ENCODE data around the gene TMEM212. TPM values are rescaled to one million over a fixed set of nuclear protein-coding genes. Genes with fewer than 3 reads are reported as not detected.

TMEM212 gene
- not detected in 2 replicates for total RNA-seq (2014; rRNA removed; shearing (Covaris generic))

GRCh38 chr3:171842864-171843518 lies at the start of gene TMEM212:
TSS of gene TMEM212 (plus strand) at chr3:171843349. CDS start at chr3:171843384, 35 bp downstream.
- DNase-seq, result peak; percentile 12 to 42
- Histone ChIP-seq H3K4me1 (peaks cover 34% of the 10 kb centered on the region), H3K36me3 (no peaks in the 10 kb centered on the region), H3K27ac (peak within 1 kb of the TSS; percentile 64), H3K4me3 (no peak within 1 kb of the TSS), H3K27me3 (no peaks in the 10 kb centered on the region), H3K9me3 (replicated peaks) (no peaks in the 10 kb centered on the region)

DNA sequence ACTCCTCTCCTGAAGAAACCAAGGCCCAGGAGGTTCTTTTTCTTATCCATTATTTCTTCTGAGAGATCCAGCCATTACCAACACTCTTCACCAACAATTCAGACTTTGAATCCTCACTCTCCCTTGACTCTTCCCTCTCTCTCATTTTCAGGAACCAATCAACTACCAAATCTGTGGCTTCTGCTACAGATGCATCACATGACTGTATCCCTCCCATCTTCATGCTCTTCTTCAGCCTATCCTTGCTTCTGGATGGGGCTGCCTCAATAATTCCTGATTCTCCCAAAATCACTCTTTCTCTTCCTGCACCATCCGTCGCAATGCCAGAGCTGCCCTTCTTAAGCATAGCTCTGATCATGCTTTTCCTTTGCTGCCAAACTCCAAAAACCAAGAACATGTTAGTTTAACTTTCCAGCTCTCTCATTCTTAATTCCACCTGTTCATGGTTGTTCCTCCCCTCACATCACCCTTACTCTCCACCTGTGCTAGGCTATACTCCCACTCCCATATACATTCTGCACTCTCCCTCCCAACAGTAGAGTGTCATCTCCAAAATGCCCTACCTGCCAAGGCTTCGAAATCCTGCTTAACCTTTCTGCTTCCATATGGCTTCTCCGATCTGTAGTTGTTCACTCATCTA lies 46.4 kb upstream of the TMEM212 start:
- DNase-seq, result no peak
- Histone ChIP-seq H3K4me3 (no peak overlapping the region), H3K27me3 (no peaks in the 10 kb centered on the region), H3K9me3 (replicated peaks) (no peaks in the 10 kb centered on the region), H3K27ac (no peak overlapping the region), H3K4me1 (peaks cover 6% of the 10 kb centered on the region), H3K36me3 (no peaks in the 10 kb centered on the region)

DNA sequence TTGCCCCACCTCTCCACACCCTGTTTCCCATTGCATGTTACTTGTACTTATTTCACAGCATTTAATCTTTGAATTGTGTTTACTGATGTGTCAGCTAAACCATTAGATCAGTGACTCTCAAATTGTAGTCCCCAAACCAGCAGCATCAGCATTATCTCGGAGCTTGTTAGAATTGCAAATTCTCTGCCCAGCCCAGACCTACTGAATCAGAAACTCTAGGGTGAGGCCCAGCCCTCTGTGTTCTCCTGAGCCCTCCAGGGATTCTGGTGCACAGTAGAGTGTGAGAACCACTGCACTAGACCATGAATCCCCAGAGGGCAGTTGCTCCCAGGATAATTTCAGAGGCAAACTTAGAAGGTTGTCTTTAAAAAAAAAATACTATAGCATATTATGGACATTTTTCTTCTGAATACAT lies 45.9 kb upstream of the TMEM212 start:
- no peaks in the 10 kb centered on the region for H3K9me3 ChIP-seq (replicated peaks)
- no peak for DNase-seq
- H3K27me3 ChIP-seq, result no peaks in the 10 kb centered on the region
- peaks cover under 1% of the 10 kb centered on the region for H3K4me1 ChIP-seq
- no peak overlapping the region for H3K4me3 ChIP-seq
- H3K27ac ChIP-seq, result no peak overlapping the region
- H3K36me3 ChIP-seq, result no peaks in the 10 kb centered on the region

DNA sequence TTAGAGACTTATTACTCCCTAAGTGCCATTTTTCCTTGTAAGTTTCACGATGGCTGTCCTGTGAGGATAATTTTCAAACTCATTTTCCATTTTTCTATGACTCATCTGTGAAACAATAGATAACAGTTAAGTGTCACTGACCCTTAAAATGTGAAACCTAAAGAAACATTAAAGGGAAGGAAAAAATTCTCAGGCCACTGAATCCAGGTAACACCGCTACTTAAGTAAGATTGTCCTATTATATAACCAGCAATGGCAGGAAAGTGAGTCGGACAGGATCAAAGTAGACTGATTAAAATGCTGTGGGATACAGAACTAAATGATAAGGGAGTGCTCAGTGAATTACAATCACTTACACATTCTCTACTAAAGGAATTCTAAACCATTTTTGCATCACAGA lies 45.3 kb upstream of the TMEM212 start:
- no peaks in the 10 kb centered on the region for H3K9me3 ChIP-seq (replicated peaks)
- DNase-seq, result no peak
- no peaks in the 10 kb centered on the region for H3K36me3 ChIP-seq
- no peaks in the 10 kb centered on the region for H3K4me1 ChIP-seq
- no peak overlapping the region for H3K27ac ChIP-seq
- H3K4me3 ChIP-seq, result no peak overlapping the region
- H3K27me3 ChIP-seq, result no peaks in the 10 kb centered on the region

- no peak overlapping the region for H3K27ac ChIP-seq
- H3K36me3 ChIP-seq, result no peaks in the 10 kb centered on the region
- no peak for DNase-seq
- no peaks in the 10 kb centered on the region for H3K27me3 ChIP-seq
- no peak overlapping the region for H3K4me3 ChIP-seq
- H3K9me3 ChIP-seq (replicated peaks), result no peaks in the 10 kb centered on the region
- H3K4me1 ChIP-seq, result no peaks in the 10 kb centered on the region
These were observed 43.6 kb upstream of the TMEM212 start for GRCh38 chr3:171799501-171799900.

- no peak for DNase-seq
These were observed 41.2 kb upstream of the TMEM212 start for GRCh38 chr3:171801738-171802589.

DNA sequence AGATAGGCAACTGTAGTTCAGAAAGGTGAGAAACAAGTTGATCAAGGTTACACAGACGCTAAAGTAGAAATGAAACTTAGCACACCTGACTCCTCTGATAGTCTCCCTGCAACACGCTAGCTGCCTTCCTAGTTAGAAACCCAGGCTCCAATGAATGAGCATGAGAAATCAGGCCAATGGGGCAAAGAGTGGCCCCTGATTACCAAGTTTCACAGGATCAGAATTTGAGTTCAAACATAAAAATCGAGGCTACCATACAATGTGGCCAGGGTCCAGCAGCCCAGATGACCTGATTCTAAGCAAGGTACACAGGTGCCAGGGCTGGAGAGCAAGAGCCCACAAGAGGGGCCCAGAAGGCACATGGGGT lies 40.6 kb upstream of the TMEM212 start:
- H3K9me3 ChIP-seq (replicated peaks), result no peaks in the 10 kb centered on the region
- no peak for DNase-seq
- no peak overlapping the region for H3K27ac ChIP-seq
- no peaks in the 10 kb centered on the region for H3K36me3 ChIP-seq
- no peaks in the 10 kb centered on the region for H3K27me3 ChIP-seq
- no peak overlapping the region for H3K4me3 ChIP-seq
- no peaks in the 10 kb centered on the region for H3K4me1 ChIP-seq

More at GRCh38 chr3:171801738-171802589, 41.2 kb upstream of the TMEM212 start:
- H3K4me3 ChIP-seq, result no peak overlapping the region
- H3K27ac ChIP-seq, result no peak overlapping the region
- H3K9me3 ChIP-seq (replicated peaks), result no peaks in the 10 kb centered on the region
- no peaks in the 10 kb centered on the region for H3K4me1 ChIP-seq
- no peaks in the 10 kb centered on the region for H3K27me3 ChIP-seq
- H3K36me3 ChIP-seq, result no peaks in the 10 kb centered on the region

GRCh38 chr3:171803044-171803443 lies 40.1 kb upstream of the TMEM212 start:
- H3K27ac ChIP-seq, result no peak overlapping the region
- H3K4me3 ChIP-seq, result no peak overlapping the region
- no peaks in the 10 kb centered on the region for H3K4me1 ChIP-seq
- no peaks in the 10 kb centered on the region for H3K27me3 ChIP-seq
- DNase-seq, result no peak
- no peaks in the 10 kb centered on the region for H3K36me3 ChIP-seq
- H3K9me3 ChIP-seq (replicated peaks), result no peaks in the 10 kb centered on the region

GRCh38 chr3:171804618-171805389 lies 38.3 kb upstream of the TMEM212 start:
- H3K27ac ChIP-seq, result no peak overlapping the region
- no peaks in the 10 kb centered on the region for H3K36me3 ChIP-seq
- no peaks in the 10 kb centered on the region for H3K9me3 ChIP-seq (replicated peaks)
- no peak for DNase-seq
- no peaks in the 10 kb centered on the region for H3K27me3 ChIP-seq
- no peaks in the 10 kb centered on the region for H3K4me1 ChIP-seq
- H3K4me3 ChIP-seq, result no peak overlapping the region

- no peaks in the 10 kb centered on the region for H3K9me3 ChIP-seq (replicated peaks)
- DNase-seq, result no peak
- no peaks in the 10 kb centered on the region for H3K36me3 ChIP-seq
- no peaks in the 10 kb centered on the region for H3K27me3 ChIP-seq
- H3K4me3 ChIP-seq, result no peak overlapping the region
- no peak overlapping the region for H3K27ac ChIP-seq
- H3K4me1 ChIP-seq, result no peaks in the 10 kb centered on the region
These were observed 37.5 kb upstream of the TMEM212 start for GRCh38 chr3:171805687-171806086.

- no peaks in the 10 kb centered on the region for H3K9me3 ChIP-seq (replicated peaks)
- H3K36me3 ChIP-seq, result no peaks in the 10 kb centered on the region
- no peak for DNase-seq
- no peak overlapping the region for H3K27ac ChIP-seq
- H3K4me3 ChIP-seq, result no peak overlapping the region
- no peaks in the 10 kb centered on the region for H3K27me3 ChIP-seq
- H3K4me1 ChIP-seq, result peaks cover under 1% of the 10 kb centered on the region; the same call in 1 of the 2 replicates
These were observed 36.7 kb upstream of the TMEM212 start for GRCh38 chr3:171806200-171807128.

GRCh38 chr3:171807129-171807675 lies 35.9 kb upstream of the TMEM212 start:
- Histone ChIP-seq H3K9me3 (replicated peaks) (no peaks in the 10 kb centered on the region), H3K27me3 (no peaks in the 10 kb centered on the region), H3K4me3 (no peak overlapping the region), H3K36me3 (no peaks in the 10 kb centered on the region), H3K27ac (no peak overlapping the region), H3K4me1 (peaks cover 3% of the 10 kb centered on the region; the same call in 1 of the 2 replicates)
- no peak for DNase-seq

- no peak for DNase-seq
- Histone ChIP-seq H3K27ac (no peak overlapping the region), H3K27me3 (no peaks in the 10 kb centered on the region), H3K4me3 (no peak overlapping the region), H3K4me1 (peaks cover 3% of the 10 kb centered on the region; the same call in 1 of the 2 replicates), H3K36me3 (no peaks in the 10 kb centered on the region), H3K9me3 (replicated peaks) (no peaks in the 10 kb centered on the region)
These were observed 35.3 kb upstream of the TMEM212 start for GRCh38 chr3:171807806-171808205.

DNA sequence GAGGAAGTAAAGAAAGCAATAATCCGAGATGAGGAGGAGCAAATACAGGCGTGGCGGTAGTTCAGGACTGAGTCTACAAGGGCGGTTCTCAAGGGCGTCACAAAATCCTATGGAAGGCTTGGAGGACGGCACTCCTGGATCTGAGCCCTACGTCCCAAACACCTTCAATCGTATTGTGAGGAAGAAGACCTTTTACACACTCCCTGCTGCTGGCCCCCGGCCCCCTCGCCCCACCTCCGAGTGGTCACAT lies 33.6 kb upstream of the TMEM212 start:
- Histone ChIP-seq H3K4me1 (peaks cover 3% of the 10 kb centered on the region; the same call in 1 of the 2 replicates), H3K4me3 (peak overlapping the region; percentile 64), H3K27ac (peak overlapping the region; percentile 49), H3K27me3 (no peaks in the 10 kb centered on the region), H3K36me3 (no peaks in the 10 kb centered on the region), H3K9me3 (replicated peaks) (no peaks in the 10 kb centered on the region)
- peak in 1 of 2 experiments; percentile 36 for DNase-seq

Measured in SJCRH30 (cell line).